AG04450 (cell line): Measurements from ENCODE around the gene TM4SF18. TPM values are rescaled to one million over a fixed set of nuclear protein-coding genes. Genes with fewer than 3 reads are reported as not detected.

Experiments used
- CTCF ChIA-PET: fragments of 300-600, 350-600 bp; formaldehyde crosslinking; extraction: SDS; loops from one replicate; lab custom pipeline; 2022; ENCODE audit warnings: antibody characterized with exemption, inconsistent platforms; lab: Charles Lee
- POLR2A ChIA-PET: fragments of 350-600 bp; formaldehyde crosslinking; extraction: SDS; loops from one replicate; lab custom pipeline; 2021; ENCODE audit warnings: antibody characterized with exemption, inconsistent platforms; lab: Yijun Ruan, JAX
- DNase-seq: peaks from one replicate; pipeline ENCODE4 v3.0.0-alpha.2; 2011; ENCODE audit warnings: low read depth, low spot score
- H3K27ac ChIP-seq: one replicate; pipeline ENCODE4 v1.5.1; 2012; ENCODE audit warnings: low read depth, low read length, control low read depth
- H3K27me3 ChIP-seq: one replicate; pipeline ENCODE4 v1.6.0; 2012; ENCODE audit warnings: low read length; ENCODE audit not compliant: control insufficient read depth, insufficient read depth
- H3K4me3 ChIP-seq: 2 replicates; pipeline ENCODE4 v1.5.1; 2011; ENCODE audit warnings: mild to moderate bottlenecking, low read depth, low read length, control low read depth
- H3K9me3 ChIP-seq: 2 replicates; pipeline ENCODE4 v1.5.1; 2012; ENCODE audit warnings: low read length; ENCODE audit not compliant: control insufficient read depth, insufficient read depth
- polyA plus RNA-seq: library from polyadenylated mRNA; depleted of rRNA; stranded (reverse); fragments of >200 nt; gene quantifications from 2 replicates; pipeline ENCODE4 v1.2.3, GENCODE V29; 2011
- TF ChIP-seq, protein P1 (sequence below): IDR thresholded peaks from 2 replicates; pipeline ENCODE4 v1.5.1; 2011; ENCODE audit warnings: low read depth, low read length, control low read depth, inconsistent platforms

The TM4SF18 gene
- polyA plus RNA-seq, 1 experiment, result 0.09 TPM

GRCh38 chr3:149327156-149327555 is 6.3 kb downstream of the TM4SF18 start:
- Histone ChIP-seq H3K27me3 (no peaks in the 10 kb centered on the region), H3K27ac (no peak overlapping the region), H3K4me3 (no peak overlapping the region), H3K9me3 (no peaks in the 10 kb centered on the region)
- POLR2A ChIA-PET, result interaction anchor here (0.6 kb wide), 1 partner anchor 374 kb away, joined by 7 read pairs; no protein-coding TSS in a partner anchor
- no peak for DNase-seq
- CTCF ChIA-PET, result interaction anchor here (1.4 kb wide), 1 partner anchor 207 kb away, joined by 3 read pairs; no protein-coding TSS in a partner anchor
- TF ChIP-seq, protein P1, sequence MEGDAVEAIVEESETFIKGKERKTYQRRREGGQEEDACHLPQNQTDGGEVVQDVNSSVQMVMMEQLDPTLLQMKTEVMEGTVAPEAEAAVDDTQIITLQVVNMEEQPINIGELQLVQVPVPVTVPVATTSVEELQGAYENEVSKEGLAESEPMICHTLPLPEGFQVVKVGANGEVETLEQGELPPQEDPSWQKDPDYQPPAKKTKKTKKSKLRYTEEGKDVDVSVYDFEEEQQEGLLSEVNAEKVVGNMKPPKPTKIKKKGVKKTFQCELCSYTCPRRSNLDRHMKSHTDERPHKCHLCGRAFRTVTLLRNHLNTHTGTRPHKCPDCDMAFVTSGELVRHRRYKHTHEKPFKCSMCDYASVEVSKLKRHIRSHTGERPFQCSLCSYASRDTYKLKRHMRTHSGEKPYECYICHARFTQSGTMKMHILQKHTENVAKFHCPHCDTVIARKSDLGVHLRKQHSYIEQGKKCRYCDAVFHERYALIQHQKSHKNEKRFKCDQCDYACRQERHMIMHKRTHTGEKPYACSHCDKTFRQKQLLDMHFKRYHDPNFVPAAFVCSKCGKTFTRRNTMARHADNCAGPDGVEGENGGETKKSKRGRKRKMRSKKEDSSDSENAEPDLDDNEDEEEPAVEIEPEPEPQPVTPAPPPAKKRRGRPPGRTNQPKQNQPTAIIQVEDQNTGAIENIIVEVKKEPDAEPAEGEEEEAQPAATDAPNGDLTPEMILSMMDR, result no peak

- POLR2A ChIA-PET, result no interaction called here
Measured at GRCh38 chr3:149325581-149325980, 7.9 kb downstream of the TM4SF18 start.

DNA sequence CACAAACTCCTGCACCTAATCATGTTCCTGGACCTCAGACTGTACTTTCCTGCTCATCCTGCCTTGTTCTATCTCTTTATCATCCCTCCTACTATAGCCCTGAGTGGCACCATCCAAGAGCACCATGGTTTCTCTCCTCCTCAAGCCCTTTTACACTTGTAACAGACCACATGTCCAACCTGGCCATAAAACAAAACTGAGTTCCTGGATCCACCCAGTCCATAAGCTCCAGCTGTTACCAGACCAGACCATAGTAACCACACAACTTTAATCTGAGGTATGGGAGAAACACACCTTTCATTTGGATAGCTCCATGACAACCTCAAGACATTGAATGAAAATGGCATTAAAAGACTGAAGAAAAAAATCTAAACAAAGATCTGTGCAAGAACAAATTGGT is 9.1 kb downstream of the TM4SF18 start:
- TF ChIP-seq, protein P1, result no peak
- POLR2A ChIA-PET, result no interaction called here
- H3K27ac ChIP-seq, result no peak overlapping the region
- CTCF ChIA-PET, result interaction anchor here (1.1 to 1.3 kb wide), 2 partner anchors 9 to 204 kb away, joined by 3 read pairs; partner anchors contain the start of gene TM4SF18
- H3K27me3 ChIP-seq, result no peaks in the 10 kb centered on the region
- DNase-seq, result no peak
- no peak overlapping the region for H3K4me3 ChIP-seq
- H3K9me3 ChIP-seq, result no peaks in the 10 kb centered on the region

More at GRCh38 chr3:149325581-149325980, 7.9 kb downstream of the TM4SF18 start:
- CTCF ChIA-PET, result interaction anchor here (0.6 to 1.3 kb wide), 3 partner anchors 8 to 370 kb away, joined by 3 read pairs; partner anchors contain the start of gene TM4SF18
- no peak overlapping the region for H3K4me3 ChIP-seq
- DNase-seq, result no peak
- H3K9me3 ChIP-seq, result no peaks in the 10 kb centered on the region
- H3K27me3 ChIP-seq, result no peaks in the 10 kb centered on the region
- TF ChIP-seq, protein P1, result no peak
- H3K27ac ChIP-seq, result no peak overlapping the region

DNA sequence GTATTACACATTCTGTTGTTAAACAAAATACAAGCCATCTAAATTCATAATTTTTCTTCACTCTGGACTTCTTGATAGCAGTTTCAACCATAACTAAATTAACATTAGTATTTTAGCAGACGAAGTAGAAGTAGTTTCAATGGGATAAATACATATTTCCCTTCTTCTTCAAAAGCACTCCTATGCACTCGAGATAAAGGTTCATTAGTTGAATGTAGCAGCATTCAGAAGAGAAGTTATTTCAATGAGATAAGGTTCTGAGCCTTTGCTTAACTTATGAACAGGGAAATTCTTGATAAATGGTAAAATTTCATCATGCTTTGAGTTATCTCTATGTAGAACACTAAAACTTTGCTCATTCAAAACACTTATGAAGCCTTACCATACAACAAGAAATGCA is 11.8 kb downstream of the TM4SF18 start:
- TF ChIP-seq, protein P1, result no peak
- ChIA-PET POLR2A (no interaction called here), CTCF (no interaction called here)
- no peak overlapping the region for H3K4me3 ChIP-seq
- no peaks in the 10 kb centered on the region for H3K27me3 ChIP-seq
- H3K27ac ChIP-seq, result no peak overlapping the region
- no peak for DNase-seq
- H3K9me3 ChIP-seq, result no peaks in the 10 kb centered on the region

DNA sequence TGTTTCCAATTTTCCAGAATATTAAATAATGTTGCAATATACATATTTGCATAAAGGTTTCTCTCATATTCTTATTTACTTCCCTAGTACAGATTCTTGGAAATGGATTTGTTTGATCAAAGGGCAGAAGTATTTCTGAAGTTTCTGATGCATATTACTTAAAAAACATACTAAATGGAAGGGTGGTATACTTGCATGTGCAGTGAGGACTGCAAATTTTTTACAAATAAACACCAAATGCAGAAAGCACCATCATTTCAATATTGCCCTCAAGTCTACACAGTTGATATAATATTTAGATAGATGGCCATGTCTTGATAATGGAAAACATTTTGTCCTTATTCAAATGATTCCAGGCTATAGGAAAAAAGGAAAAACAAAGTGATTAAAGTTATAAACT is 12.3 kb downstream of the TM4SF18 start:
- DNase-seq, result no peak
- no peak overlapping the region for H3K27ac ChIP-seq
- H3K9me3 ChIP-seq, result no peaks in the 10 kb centered on the region
- POLR2A ChIA-PET, result no interaction called here
- CTCF ChIA-PET, result no interaction called here
- TF ChIP-seq, protein P1, result no peak
- no peaks in the 10 kb centered on the region for H3K27me3 ChIP-seq
- H3K4me3 ChIP-seq, result no peak overlapping the region
